Vein endothelial cell (primary cell): ENCODE data around the gene RBMS1. TPM values are rescaled to one million over a fixed set of nuclear protein-coding genes. Genes with fewer than 3 reads are reported as not detected.

Source experiments
- total RNA-seq: library from RNA; depleted of rRNA; stranded (reverse); fragments of >200 nt; gene quantifications from 2 replicates; pipeline ENCODE4 v1.2.3, GENCODE V29; 2012

RBMS1 gene, protein sequence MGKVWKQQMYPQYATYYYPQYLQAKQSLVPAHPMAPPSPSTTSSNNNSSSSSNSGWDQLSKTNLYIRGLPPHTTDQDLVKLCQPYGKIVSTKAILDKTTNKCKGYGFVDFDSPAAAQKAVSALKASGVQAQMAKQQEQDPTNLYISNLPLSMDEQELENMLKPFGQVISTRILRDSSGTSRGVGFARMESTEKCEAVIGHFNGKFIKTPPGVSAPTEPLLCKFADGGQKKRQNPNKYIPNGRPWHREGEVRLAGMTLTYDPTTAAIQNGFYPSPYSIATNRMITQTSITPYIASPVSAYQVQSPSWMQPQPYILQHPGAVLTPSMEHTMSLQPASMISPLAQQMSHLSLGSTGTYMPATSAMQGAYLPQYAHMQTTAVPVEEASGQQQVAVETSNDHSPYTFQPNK
- total RNA-seq = 98.6 and 114 TPM in 2 replicates

DNA sequence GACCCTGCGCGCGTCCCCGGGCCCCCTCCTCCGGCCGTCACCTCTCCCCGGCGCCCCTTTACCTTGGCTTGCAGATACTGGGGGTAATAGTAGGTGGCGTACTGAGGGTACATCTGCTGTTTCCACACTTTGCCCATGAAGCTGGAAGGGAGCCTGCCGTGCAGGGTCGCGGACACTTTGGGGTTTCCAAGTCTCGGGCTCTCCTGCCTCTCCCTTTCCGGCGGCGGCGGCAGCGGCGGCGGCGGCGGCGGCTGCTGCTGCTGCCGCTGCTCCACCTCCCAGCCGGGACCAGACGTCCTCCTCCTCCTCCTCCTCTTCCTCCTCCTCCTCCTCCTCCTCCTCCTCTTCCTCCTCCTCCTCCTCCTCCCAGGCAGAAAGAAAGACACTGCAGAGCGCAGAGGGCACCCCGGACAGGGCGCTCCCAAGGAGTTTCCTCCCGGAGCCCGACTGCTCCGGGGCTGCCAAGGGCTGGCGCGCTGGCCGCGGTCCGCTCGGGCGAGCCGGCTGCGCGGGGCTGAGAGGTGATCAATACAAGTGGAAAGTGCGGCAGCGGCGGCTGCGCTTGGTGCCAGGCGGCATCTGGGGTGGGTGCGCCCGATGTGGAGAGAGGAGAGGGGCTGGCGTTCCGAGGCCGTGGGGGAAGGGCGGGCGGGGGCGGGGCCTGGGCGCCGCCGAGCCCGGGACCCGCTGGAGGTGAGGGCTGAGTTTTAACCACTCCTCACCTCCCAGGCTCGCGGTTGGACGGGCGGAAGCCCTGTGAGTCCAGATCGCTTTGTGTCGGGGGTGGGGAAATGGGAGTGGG lies at the start of gene RBMS1:
RBMS1 (minus strand) TSS at position 581 of the 802 bp plus-strand sequence; CDS start at position 137, 444 bp downstream.

